IgD-negative memory B cell (primary cell): ENCODE measurements around the gene NHLRC4. TPM values are rescaled to one million over a fixed set of nuclear protein-coding genes. Genes with fewer than 3 reads are reported as not detected.

Experiments used
- H3K27ac Mint-ChIP-seq, 3 donors: one replicate each; pipeline ENCODE4 v1.8.0; 2020 to 2022; ENCODE audit warnings: mild to moderate bottlenecking in 3 of 3, mixed read lengths in 3 of 3, moderate library complexity in 1 of 3
- H3K27me3 Mint-ChIP-seq: one replicate; pipeline ENCODE4 v1.8.0; 2021; ENCODE audit warnings: mixed read lengths
- H3K36me3 Mint-ChIP-seq: one replicate; pipeline ENCODE4 v1.8.0; 2020; ENCODE audit warnings: mild to moderate bottlenecking, mixed read lengths
- H3K4me1 Mint-ChIP-seq, 3 donors: one replicate each; pipeline ENCODE4 v1.8.0; 2020 to 2022; ENCODE audit warnings: mixed read lengths in 3 of 3, mild to moderate bottlenecking in 1 of 3
- H3K4me3 Mint-ChIP-seq, 4 donors: one replicate each; pipeline ENCODE4 v1.8.0; 2020 to 2022; ENCODE audit warnings: mild to moderate bottlenecking in 4 of 4, mixed read lengths in 4 of 4, moderate library complexity in 3 of 4
- H3K9me3 Mint-ChIP-seq, 3 donors: one replicate each; pipeline ENCODE4 v1.8.0; 2020 to 2021; ENCODE audit warnings: mixed read lengths in 3 of 3, mild to moderate bottlenecking in 1 of 3
- polyA plus RNA-seq: library from polyadenylated mRNA; unstranded; fragments of 300-500 nt; fragmentation: Illumina TruSeq; gene quantifications from one replicate; pipeline ENCODE4 v1.2.3, GENCODE V29; 2021

Gene NHLRC4
- polyA plus RNA-seq, 1 donor from 2014 or later = 4.5 TPM

DNA sequence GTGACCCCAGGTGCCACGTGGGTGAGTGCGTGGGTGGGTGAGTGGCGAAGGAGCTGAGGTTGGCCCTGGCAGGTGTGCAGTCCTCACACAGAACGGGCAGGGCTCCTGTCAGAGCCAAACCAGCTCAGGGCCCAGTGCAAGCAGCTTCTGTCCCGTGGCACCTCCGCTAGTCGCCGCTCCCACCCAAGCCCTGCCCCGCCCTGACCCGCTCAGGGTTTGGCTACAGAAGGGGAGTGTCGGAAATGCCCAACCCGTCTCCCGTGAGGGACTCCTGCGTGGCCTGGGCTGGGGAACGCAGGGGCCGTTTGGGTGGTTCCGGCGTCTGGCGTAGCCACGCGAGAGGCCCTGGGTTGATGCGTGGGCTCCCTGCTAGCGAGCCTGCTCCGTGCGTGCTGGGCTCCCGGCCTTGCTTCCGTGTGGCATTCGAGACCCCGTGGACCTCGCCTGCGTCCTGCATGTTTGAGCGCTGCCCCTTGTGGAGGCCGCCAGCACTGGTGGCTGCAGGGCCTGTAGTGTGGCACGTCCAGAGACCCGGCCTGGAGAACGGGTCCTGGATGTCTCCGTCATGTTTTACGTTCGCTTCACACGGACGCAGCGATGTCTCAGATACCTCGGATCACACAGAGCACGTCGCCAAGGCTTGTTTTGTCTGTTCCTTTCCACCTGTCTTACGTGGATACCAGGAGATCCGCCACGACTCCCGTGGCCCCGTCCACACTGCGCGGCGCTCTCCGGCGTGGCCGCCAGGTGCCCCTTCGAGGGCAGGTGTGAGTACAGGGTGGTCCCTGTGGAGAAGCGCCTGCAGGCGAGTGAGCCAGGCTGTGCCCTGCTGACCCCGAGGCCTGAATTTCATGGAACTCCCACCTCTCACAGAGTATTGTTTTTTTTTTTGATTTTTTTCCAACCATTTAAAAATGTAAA, 29.1 kb upstream of the NHLRC4 start:
- no peak overlapping the region for H3K27ac Mint-ChIP-seq
- no peaks in the 10 kb centered on the region for H3K4me1 Mint-ChIP-seq
- H3K36me3 Mint-ChIP-seq = no peaks in the 10 kb centered on the region
- H3K27me3 Mint-ChIP-seq = no peaks in the 10 kb centered on the region
- H3K9me3 Mint-ChIP-seq = no peaks in the 10 kb centered on the region
- no peak overlapping the region for H3K4me3 Mint-ChIP-seq

GRCh38 chr16:539901-540530, 26.8 kb upstream of the NHLRC4 start:
- Mint-ChIP-seq H3K9me3 (no peaks in the 10 kb centered on the region), H3K27me3 (no peaks in the 10 kb centered on the region), H3K4me1 (no peaks in the 10 kb centered on the region), H3K4me3 (no peak overlapping the region), H3K27ac (no peak overlapping the region), H3K36me3 (peaks cover 2% of the 10 kb centered on the region)

DNA sequence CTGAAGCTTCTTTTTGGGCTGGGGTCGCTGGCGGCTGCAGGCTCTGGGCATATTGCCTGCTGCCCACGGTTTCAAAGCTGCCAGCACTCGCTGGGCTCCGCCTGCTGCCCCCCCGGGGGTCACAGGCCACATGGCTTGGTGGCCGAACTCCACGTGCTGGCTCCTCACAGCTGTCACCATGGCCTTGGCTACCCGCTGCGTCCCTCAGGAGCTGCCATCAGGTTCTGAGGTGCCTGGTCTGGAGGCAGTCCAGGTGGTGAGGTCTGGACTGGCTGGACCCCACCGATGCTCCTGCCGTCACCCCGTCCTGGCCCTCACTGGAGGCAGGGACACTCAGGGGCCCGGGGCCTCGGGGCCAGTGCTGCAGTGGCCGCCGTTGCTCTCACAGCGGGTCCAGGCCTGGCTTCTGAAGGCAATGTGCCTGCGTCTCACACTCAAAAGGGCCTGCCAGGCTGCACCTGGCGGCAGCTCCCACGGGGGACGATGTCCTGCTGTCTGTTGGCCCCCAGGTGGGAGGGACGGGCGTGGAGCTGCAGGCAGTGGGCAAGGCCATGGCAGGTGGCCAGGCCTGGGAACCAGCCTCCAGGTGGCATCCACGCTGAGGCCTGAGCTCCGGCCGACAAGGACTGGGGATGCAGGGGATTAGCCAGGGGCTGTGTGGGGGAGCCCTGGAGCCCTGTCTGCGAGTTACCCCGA, 26.0 kb upstream of the NHLRC4 start:
- Mint-ChIP-seq H3K36me3 (peaks cover 4% of the 10 kb centered on the region), H3K4me1 (peaks cover 0 to 1% (median 0%) of the 10 kb centered on the region in 3 donors), H3K9me3 (no peaks in the 10 kb centered on the region), H3K27me3 (no peaks in the 10 kb centered on the region), H3K4me3 (no peak overlapping the region), H3K27ac (no peak overlapping the region)

- Mint-ChIP-seq H3K4me3 (no peak overlapping the region), H3K27ac (no peak overlapping the region), H3K4me1 (peaks cover 0 to 1% (median 0%) of the 10 kb centered on the region in 3 donors), H3K36me3 (peaks cover 4% of the 10 kb centered on the region), H3K27me3 (no peaks in the 10 kb centered on the region), H3K9me3 (no peaks in the 10 kb centered on the region)
Measured at GRCh38 chr16:543301-544164, 23.3 kb upstream of the NHLRC4 start.

DNA sequence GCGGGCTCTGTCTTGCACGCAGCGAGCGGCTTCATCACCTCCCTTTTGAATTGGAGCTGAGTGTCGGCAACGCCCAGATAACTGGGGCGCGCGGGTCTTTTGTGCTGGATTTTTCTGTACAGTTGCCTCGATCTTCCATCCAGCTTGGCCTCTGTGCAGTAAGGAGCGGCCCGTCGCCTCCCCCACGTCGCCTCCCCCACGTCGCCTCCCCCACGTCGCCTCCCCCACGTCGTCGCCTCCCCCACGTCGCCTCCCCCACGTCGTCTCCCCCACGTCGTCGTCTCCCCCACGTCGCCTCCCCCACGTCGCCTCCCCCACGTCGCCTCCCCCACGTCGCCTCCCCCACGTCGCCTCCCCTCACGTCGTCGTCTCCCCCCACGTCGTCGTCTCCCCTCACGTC, 22.3 kb upstream of the NHLRC4 start:
- H3K27me3 Mint-ChIP-seq = no peaks in the 10 kb centered on the region
- peaks cover 4% of the 10 kb centered on the region for H3K36me3 Mint-ChIP-seq
- H3K9me3 Mint-ChIP-seq = no peaks in the 10 kb centered on the region
- no peak overlapping the region for H3K27ac Mint-ChIP-seq
- no peak overlapping the region for H3K4me3 Mint-ChIP-seq
- peaks cover 0 to 1% (median 0%) of the 10 kb centered on the region in 3 donors for H3K4me1 Mint-ChIP-seq

DNA sequence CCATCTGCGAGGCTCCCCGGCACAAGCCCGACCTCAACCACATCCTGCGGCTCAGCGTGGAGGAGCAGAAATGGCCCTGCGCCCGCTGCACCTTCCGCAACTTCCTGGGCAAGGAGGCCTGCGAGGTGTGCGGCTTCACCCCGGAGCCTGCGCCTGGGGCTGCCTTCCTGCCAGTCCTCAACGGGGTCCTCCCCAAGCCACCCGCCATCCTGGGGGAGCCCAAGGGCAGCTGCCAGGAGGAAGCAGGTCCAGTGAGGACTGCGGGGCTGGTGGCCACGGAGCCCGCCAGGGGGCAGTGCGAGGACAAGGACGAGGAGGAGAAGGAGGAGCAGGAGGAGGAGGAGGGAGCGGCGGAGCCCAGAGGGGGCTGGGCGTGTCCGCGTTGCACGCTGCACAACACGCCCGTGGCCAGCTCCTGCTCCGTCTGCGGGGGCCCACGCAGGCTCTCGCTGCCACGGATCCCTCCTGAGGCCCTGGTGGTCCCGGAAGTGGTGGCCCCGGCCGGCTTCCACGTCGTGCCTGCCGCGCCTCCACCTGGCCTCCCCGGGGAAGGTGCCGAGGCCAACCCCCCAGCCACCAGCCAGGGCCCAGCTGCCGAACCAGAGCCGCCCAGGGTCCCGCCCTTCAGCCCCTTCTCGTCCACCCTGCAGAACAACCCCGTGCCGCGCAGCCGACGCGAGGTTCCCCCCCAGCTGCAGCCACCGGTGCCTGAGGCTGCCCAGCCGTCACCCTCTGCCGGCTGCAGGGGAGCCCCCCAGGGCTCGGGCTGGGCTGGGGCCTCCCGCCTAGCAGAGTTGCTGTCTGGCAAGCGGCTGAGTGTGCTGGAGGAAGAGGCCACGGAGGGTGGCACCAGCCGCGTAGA, 19.7 kb upstream of the NHLRC4 start:
- no peaks in the 10 kb centered on the region for H3K27me3 Mint-ChIP-seq
- H3K4me1 Mint-ChIP-seq = peaks cover 0 to 1% (median 0%) of the 10 kb centered on the region in 3 donors
- H3K27ac Mint-ChIP-seq = no peak overlapping the region
- H3K4me3 Mint-ChIP-seq = no peak overlapping the region
- no peaks in the 10 kb centered on the region for H3K9me3 Mint-ChIP-seq
- peaks cover 4% of the 10 kb centered on the region for H3K36me3 Mint-ChIP-seq

DNA sequence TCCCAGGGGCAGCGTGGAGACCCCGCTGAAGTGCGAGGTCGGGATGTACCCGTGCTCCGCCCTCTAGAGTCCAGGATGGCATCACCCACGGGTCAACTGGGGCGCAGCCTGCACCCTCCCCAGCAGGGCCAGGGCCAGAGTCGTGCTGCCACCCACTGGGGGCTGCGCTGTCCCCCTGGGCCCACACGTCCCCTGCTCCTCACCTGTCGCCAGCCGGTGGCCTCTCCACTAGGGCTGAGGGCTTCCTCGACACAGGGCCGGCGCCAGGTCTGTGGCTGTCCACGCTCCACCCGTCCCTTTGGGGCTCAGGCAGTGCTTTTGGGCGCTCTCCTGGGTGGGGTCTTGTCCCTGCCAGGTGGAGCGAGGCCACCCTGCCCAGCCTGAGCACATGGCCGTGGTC, 18.2 kb upstream of the NHLRC4 start:
- Mint-ChIP-seq H3K9me3 (no peaks in the 10 kb centered on the region), H3K4me3 (no peak overlapping the region), H3K36me3 (peaks cover 4% of the 10 kb centered on the region), H3K27me3 (no peaks in the 10 kb centered on the region), H3K27ac (no peak overlapping the region), H3K4me1 (peaks cover 0 to 1% (median 0%) of the 10 kb centered on the region in 3 donors)

- H3K27ac Mint-ChIP-seq = no peak overlapping the region
- H3K27me3 Mint-ChIP-seq = no peaks in the 10 kb centered on the region
- peaks cover 5% of the 10 kb centered on the region for H3K36me3 Mint-ChIP-seq
- H3K4me1 Mint-ChIP-seq = peaks cover 0 to 1% (median 0%) of the 10 kb centered on the region in 3 donors
- H3K9me3 Mint-ChIP-seq = no peaks in the 10 kb centered on the region
- H3K4me3 Mint-ChIP-seq = no peak overlapping the region
Measured at GRCh38 chr16:549544-550263, 17.1 kb upstream of the NHLRC4 start.

GRCh38 chr16:551210-551609, 15.6 kb upstream of the NHLRC4 start:
- H3K9me3 Mint-ChIP-seq = no peaks in the 10 kb centered on the region
- H3K4me3 Mint-ChIP-seq = no peak overlapping the region
- no peaks in the 10 kb centered on the region for H3K4me1 Mint-ChIP-seq
- H3K27me3 Mint-ChIP-seq = no peaks in the 10 kb centered on the region
- H3K36me3 Mint-ChIP-seq = peaks cover 2% of the 10 kb centered on the region
- H3K27ac Mint-ChIP-seq = no peak overlapping the region

DNA sequence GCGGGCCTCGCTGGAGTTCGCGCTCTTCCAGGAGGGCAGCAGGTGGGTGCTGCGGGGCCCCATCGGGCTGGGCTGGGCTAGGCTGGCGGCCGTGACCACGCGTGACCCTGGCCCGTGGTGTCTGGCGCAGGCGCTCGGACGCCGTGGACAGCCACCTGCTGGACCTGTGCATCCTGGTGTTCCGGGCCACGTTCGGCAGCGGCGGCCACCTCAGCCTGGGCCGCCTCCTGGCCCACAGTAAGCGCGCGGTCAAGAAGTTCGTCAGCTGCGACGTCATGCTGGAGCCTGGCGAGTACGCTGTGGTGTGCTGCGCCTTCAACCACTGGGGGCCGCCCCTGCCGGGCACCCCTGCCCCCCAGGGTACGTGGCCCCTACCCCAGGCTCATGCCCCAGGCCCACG, 14.6 kb upstream of the NHLRC4 start:
- Mint-ChIP-seq H3K27me3 (no peaks in the 10 kb centered on the region), H3K27ac (no peak overlapping the region), H3K9me3 (no peaks in the 10 kb centered on the region), H3K4me1 (no peaks in the 10 kb centered on the region), H3K36me3 (peaks cover 2% of the 10 kb centered on the region), H3K4me3 (no peak overlapping the region)

- peaks cover 2% of the 10 kb centered on the region for H3K36me3 Mint-ChIP-seq
- no peak overlapping the region for H3K27ac Mint-ChIP-seq
- peaks cover 7% of the 10 kb centered on the region for H3K27me3 Mint-ChIP-seq
- no peak overlapping the region for H3K4me3 Mint-ChIP-seq
- peaks cover 0 to 3% (median 0%) of the 10 kb centered on the region in 3 donors for H3K4me1 Mint-ChIP-seq
- H3K9me3 Mint-ChIP-seq = no peaks in the 10 kb centered on the region
Measured at GRCh38 chr16:553601-554296, 13.1 kb upstream of the NHLRC4 start.

- Mint-ChIP-seq H3K27me3 (peaks cover 8% of the 10 kb centered on the region), H3K36me3 (peaks cover 2% of the 10 kb centered on the region), H3K4me3 (no peak overlapping the region), H3K27ac (no peak overlapping the region), H3K9me3 (no peaks in the 10 kb centered on the region), H3K4me1 (peaks cover 0 to 3% (median 0%) of the 10 kb centered on the region in 3 donors)
Measured at GRCh38 chr16:554297-554621, 12.5 kb upstream of the NHLRC4 start.
